ENCODE data around the gene SPATA9.
"Not testable (repeated sequence)": the region's sequence is repeated elsewhere in the genome, so short reads cannot be mapped to it uniquely, and the experiment has no call there.

SPATA9 gene

GRCh38 chr5:95643152-95643551, 39.6 kb downstream of the SPATA9 start:
- no peak for DNase-seq

- DNase-seq: no peak
Measured at GRCh38 chr5:95641741-95642220, 41.0 kb downstream of the SPATA9 start.

GRCh38 chr5:95638632-95639031, 44.2 kb downstream of the SPATA9 start:
- no peak for DNase-seq

GRCh38 chr5:95634081-95634480, 48.7 kb downstream of the SPATA9 start:
- no peak for DNase-seq

- DNase-seq: no peak
Measured at GRCh38 chr5:95633671-95634070, 49.1 kb downstream of the SPATA9 start.

GRCh38 chr5:95632942-95633341, 49.8 kb downstream of the SPATA9 start:
- not testable (repeated sequence) for DNase-seq

- no peak for DNase-seq
Measured at GRCh38 chr5:95631991-95632675, 50.7 kb downstream of the SPATA9 start.

GRCh38 chr5:95631255-95631958, 51.4 kb downstream of the SPATA9 start:
- no peak for DNase-seq

GRCh38 chr5:95630394-95630917, 52.3 kb downstream of the SPATA9 start:
- DNase-seq: no peak

- DNase-seq: no peak
Measured at GRCh38 chr5:95628933-95629332, 53.9 kb downstream of the SPATA9 start.

GRCh38 chr5:95627971-95628810, 54.6 kb downstream of the SPATA9 start:
- DNase-seq: no peak

- no peak for DNase-seq
Measured at GRCh38 chr5:95626701-95627100, 56.1 kb downstream of the SPATA9 start.

GRCh38 chr5:95624368-95624767, 58.4 kb downstream of the SPATA9 start:
- no peak for DNase-seq

GRCh38 chr5:95623706-95624105, 59.1 kb downstream of the SPATA9 start:
- DNase-seq: no peak

- DNase-seq: no peak
Measured at GRCh38 chr5:95621839-95622629, 60.8 kb downstream of the SPATA9 start.

GRCh38 chr5:95620870-95621838, 61.6 kb downstream of the SPATA9 start:
- peak; percentile 6 for DNase-seq

- DNase-seq: peak; percentile 30
Measured at GRCh38 chr5:95620030-95620869, 62.5 kb downstream of the SPATA9 start, which contains the start of gene GPR150. GPR150 (plus strand) TSS chr5:95620087; CDS start chr5:95620276, 189 bp downstream.

GRCh38 chr5:95619514-95620029, 63.2 kb downstream of the SPATA9 start:
- no peak for DNase-seq

GRCh38 chr5:95619096-95619495, 63.7 kb downstream of the SPATA9 start:
- no peak for DNase-seq

GRCh38 chr5:95617057-95617456, 65.7 kb downstream of the SPATA9 start:
- no peak for DNase-seq

All from NCI-H2029 treated with DMSO at 0.1 percent for 48 hours (cell line).